ENCODE measurements around the gene ATF6B. TPM values are rescaled to one million over a fixed set of nuclear protein-coding genes. Genes with fewer than 3 reads are reported as not detected.

Gene ATF6B
- total and polyA plus RNA-seq, 2 of the 13 experiments (the other 11 are each of a cell fraction or from before 2014, with no cell fraction given), result 18.1 to 44.0 TPM

DNA sequence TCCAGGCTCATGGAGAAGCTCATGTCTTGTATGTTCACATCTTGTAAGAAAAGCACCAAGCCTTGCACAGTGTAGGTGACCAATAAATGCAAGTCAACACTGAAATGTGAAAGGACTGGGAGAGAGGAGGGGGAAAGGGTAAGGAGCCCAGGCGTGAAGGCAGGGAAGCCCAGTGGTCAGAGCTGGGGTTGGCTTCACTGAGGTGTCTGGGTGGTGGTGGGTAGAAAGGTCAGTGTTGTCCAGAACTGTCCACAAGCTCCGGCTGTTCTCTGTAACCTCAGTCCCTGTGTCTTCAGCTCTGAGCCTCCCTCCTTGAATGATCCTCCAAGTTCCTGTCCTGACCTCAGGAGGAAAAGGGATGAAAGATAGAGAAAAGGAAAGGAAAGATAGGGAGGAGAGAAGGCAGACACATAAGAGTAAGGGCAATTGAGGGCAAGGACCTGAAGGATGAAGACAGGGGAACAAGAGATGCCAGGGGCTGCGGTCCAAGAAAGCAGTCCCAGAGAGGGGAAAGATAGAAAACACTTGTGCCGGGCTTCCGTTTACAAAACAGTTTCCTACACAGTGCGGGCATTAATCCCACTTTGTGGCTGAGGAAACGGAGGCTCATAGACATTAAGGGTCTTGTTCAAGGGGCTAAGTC, 16.5 kb downstream of the ATF6B start:
- in situ Hi-C loops (cut with HindIII; ENCODE audit: extremely low pct_ligation_motif_present, low pct_unique_long_range_greater_than_20kb), result no loop called here
- WGBS (ENCODE audit: low lambda C conversion rate), result 90% methylated on average over 7 of the region's 7 CpGs
- BruUV-seq (replicated peaks), result no TSS peak
- no peak for TF ChIP-seq ZNF546 (CRISPR knock-in tag; conservative IDR thresholded peaks at IDR 0.05)
- TF ChIP-seq, protein P1, sequence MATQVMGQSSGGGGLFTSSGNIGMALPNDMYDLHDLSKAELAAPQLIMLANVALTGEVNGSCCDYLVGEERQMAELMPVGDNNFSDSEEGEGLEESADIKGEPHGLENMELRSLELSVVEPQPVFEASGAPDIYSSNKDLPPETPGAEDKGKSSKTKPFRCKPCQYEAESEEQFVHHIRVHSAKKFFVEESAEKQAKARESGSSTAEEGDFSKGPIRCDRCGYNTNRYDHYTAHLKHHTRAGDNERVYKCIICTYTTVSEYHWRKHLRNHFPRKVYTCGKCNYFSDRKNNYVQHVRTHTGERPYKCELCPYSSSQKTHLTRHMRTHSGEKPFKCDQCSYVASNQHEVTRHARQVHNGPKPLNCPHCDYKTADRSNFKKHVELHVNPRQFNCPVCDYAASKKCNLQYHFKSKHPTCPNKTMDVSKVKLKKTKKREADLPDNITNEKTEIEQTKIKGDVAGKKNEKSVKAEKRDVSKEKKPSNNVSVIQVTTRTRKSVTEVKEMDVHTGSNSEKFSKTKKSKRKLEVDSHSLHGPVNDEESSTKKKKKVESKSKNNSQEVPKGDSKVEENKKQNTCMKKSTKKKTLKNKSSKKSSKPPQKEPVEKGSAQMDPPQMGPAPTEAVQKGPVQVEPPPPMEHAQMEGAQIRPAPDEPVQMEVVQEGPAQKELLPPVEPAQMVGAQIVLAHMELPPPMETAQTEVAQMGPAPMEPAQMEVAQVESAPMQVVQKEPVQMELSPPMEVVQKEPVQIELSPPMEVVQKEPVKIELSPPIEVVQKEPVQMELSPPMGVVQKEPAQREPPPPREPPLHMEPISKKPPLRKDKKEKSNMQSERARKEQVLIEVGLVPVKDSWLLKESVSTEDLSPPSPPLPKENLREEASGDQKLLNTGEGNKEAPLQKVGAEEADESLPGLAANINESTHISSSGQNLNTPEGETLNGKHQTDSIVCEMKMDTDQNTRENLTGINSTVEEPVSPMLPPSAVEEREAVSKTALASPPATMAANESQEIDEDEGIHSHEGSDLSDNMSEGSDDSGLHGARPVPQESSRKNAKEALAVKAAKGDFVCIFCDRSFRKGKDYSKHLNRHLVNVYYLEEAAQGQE (IDR thresholded peaks at IDR 0.05; ENCODE audit: borderline replicate concordance in 1 of 2, low read depth in 1 of 2, low read length in 2 of 2), result no peak
- no peak for TF ChIP-seq SMARCE1 (IDR thresholded peaks at IDR 0.05; ENCODE audit: borderline replicate concordance)
- TF ChIP-seq, protein P2, sequence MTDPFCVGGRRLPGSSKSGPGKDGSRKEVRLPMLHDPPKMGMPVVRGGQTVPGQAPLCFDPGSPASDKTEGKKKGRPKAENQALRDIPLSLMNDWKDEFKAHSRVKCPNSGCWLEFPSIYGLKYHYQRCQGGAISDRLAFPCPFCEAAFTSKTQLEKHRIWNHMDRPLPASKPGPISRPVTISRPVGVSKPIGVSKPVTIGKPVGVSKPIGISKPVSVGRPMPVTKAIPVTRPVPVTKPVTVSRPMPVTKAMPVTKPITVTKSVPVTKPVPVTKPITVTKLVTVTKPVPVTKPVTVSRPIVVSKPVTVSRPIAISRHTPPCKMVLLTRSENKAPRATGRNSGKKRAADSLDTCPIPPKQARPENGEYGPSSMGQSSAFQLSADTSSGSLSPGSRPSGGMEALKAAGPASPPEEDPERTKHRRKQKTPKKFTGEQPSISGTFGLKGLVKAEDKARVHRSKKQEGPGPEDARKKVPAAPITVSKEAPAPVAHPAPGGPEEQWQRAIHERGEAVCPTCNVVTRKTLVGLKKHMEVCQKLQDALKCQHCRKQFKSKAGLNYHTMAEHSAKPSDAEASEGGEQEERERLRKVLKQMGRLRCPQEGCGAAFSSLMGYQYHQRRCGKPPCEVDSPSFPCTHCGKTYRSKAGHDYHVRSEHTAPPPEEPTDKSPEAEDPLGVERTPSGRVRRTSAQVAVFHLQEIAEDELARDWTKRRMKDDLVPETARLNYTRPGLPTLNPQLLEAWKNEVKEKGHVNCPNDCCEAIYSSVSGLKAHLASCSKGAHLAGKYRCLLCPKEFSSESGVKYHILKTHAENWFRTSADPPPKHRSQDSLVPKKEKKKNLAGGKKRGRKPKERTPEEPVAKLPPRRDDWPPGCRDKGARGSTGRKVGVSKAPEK (CRISPR knock-in tag; IDR thresholded peaks at IDR 0.05; ENCODE audit: borderline replicate concordance), result no peak
- no peak for TF ChIP-seq ZFP37 (CRISPR knock-in tag; IDR thresholded peaks at IDR 0.05; ENCODE audit: borderline replicate concordance)
- ATAC-seq (no peak), FAIRE-seq (no peak), DNase-seq (ENCODE audit: low spot score) (no peak)
- no peak overlapping the region for H2AFZ ChIP-seq (ENCODE audit: low read length)
- no peaks in the 10 kb centered on the region for H3K79me2 ChIP-seq (ENCODE audit: insufficient read depth, low read length)
- peaks cover 16% of the 10 kb centered on the region for H3K4me1 ChIP-seq (ENCODE audit: insufficient read depth, low read length)
- H3K36me3 ChIP-seq (replicated peaks in 1 of 2; ENCODE audit: control insufficient read depth in 1 of 2, insufficient read depth in 2 of 2, low read length in 2 of 2), result peaks cover 0 to 11% of the 10 kb centered on the region in 2 experiments; a peak in 4 of 5 replicates
- no peak overlapping the region for H3K4me2 ChIP-seq (ENCODE audit: low read depth, low read length)
- ChIA-PET CTCF (ENCODE audit: low intra/inter-chr PET ratio, low total read pairs) (no interaction called here), POLR2A (interaction anchor here (1.5 to 1.7 kb wide), 2 partner anchors 7 to 18 kb away, joined by 3 to 6 read pairs; partner anchors contain the start of gene FKBPL)
- no peaks in the 10 kb centered on the region for H3K9me3 ChIP-seq (ENCODE audit: low read length)
- H3K27ac ChIP-seq (ENCODE audit: extremely low read length, insufficient read depth, low read length), result no peak overlapping the region
- intact Hi-C loops (cut with micrococcal nuclease; ENCODE audit: unreplicated experiment), result no loop called here
- H3K4me3 ChIP-seq (replicated peaks in 1 of 3; ENCODE audit: insufficient read depth in 1 of 3, low read depth in 2 of 3, low read length in 3 of 3), result no peak overlapping the region
- no peaks in the 10 kb centered on the region for H4K20me1 ChIP-seq (ENCODE audit: insufficient read depth, low read length)
- H3K27me3 ChIP-seq (ENCODE audit: control insufficient read depth in 1 of 2, insufficient read depth in 2 of 2, low read length in 2 of 2), result peaks cover 0 to 18% of the 10 kb centered on the region in 2 experiments; a peak in 3 of 5 replicates
- no peak overlapping the region for H3K9ac ChIP-seq (ENCODE audit: insufficient read depth, low read depth, low read length)

Measured in HepG2 (cell line).